Tibial nerve (tissue), 4 donors: ENCODE results near the gene TSHZ1. TPM values are rescaled to one million over a fixed set of nuclear protein-coding genes. Genes with fewer than 3 reads are reported as not detected.

ENCODE experiments used
- DNase-seq, 2 donors: peaks; one replicate each; pipeline ENCODE4 v3.0.0-alpha.2; 2019; ENCODE audit warnings: low spot score in 2 of 2
- H3K27ac ChIP-seq, 4 donors: fragments of 200-600 bp; sonication (generic) in 3 of 4; one replicate each; pipeline ENCODE4 v1.5.1; 2017 to 2019; ENCODE audit warnings: mild to moderate bottlenecking in 1 of 4
- H3K27me3 ChIP-seq, 2 donors: fragments of 200-600 bp; sonication (generic) in 1 of 2; one replicate each; pipeline versions ENCODE4 v1.5.1 to v1.6.0; 2017 to 2019
- H3K36me3 ChIP-seq, 3 donors: fragments of 200-600 bp; sonication (generic); one replicate each; pipeline ENCODE4 v1.5.1; 2018 to 2019
- H3K4me1 ChIP-seq, 4 donors: fragments of 200-600 bp; sonication (generic) in 3 of 4; one replicate each; pipeline ENCODE4 v1.5.1; 2017 to 2019
- H3K4me3 ChIP-seq, 4 donors: fragments of 200-600 bp; sonication (generic) in 3 of 4; one replicate each; pipeline ENCODE4 v1.5.1; 2017 to 2019; ENCODE audit warnings: mild to moderate bottlenecking in 1 of 4, moderate library complexity in 1 of 4
- H3K9me3 ChIP-seq, 4 donors: fragments of 200-600 bp; sonication (generic) in 3 of 4; one replicate each; pipeline ENCODE4 v1.5.1; 2017 to 2019
- EP300 ChIP-seq, 2 donors: sonication (generic); formaldehyde crosslinking; IDR thresholded peaks; one replicate each; pipeline ENCODE4 v1.6.1; 2017; ENCODE audit warnings: antibody characterized with exemption in 2 of 2, mild to moderate bottlenecking in 1 of 2
- POLR2A ChIP-seq, 2 donors: fragments of 450-650 bp; IDR thresholded peaks; one replicate each; pipeline ENCODE4 v1.6.1; 2017; ENCODE audit warnings: antibody characterized with exemption in 2 of 2, mild to moderate bottlenecking in 2 of 2, moderate library complexity in 2 of 2
- WGBS, 2 donors: methylation state at CpG; one replicate each; pipeline ENCODE4 v1.1.5; 2018; 5-methylcytosine and 5-hydroxymethylcytosine counted together
- total RNA-seq, 4 donors: library from RNA; depleted of rRNA; stranded (reverse); fragments of >200 nt; gene quantifications; one replicate each; pipeline ENCODE4 v1.1.0, GENCODE V29; 2016
- TF ChIP-seq, protein P1 (sequence below), 5 experiments: fragments of 200-600 bp in 3 of 5; fragments of 450-650 bp in 2 of 5; sonication (generic) in 3 of 5; IDR thresholded peaks; one replicate each; pipeline ENCODE4 v1.5.1; 2016 to 2019; ENCODE audit warnings: antibody characterized with exemption in 5 of 5, mild to moderate bottlenecking in 3 of 5, moderate library complexity in 2 of 5

The TSHZ1 gene
- total RNA-seq, 4 donors from 2014 or later, result 15.6 to 23.7 (median 18.3) TPM

DNA sequence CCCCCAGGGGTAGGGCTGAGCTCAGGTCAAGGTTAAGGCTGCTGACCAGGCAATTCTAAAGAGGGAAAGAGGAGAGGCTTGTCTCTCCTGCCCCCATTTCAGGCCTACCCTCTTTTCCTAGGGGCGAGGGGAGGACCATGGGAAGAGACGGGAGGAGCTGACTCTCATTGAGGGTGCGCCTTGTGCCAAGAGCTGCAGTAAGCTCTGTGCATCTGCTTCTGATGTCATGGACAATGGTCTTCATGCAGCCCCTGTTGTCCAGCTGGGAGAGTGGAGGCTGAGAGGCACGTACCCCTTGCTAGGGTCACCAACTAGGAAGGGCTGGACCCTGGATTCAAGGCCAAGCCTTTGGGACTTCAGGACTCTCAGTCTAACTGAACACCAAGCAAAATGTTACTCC lies 46.9 kb upstream of the TSHZ1 start:
- no peak for DNase-seq
- TF ChIP-seq POLR2A (IDR thresholded peaks at IDR 0.05) (no peak), EP300 (IDR thresholded peaks at IDR 0.05) (no peak)
- TF ChIP-seq, protein P1, sequence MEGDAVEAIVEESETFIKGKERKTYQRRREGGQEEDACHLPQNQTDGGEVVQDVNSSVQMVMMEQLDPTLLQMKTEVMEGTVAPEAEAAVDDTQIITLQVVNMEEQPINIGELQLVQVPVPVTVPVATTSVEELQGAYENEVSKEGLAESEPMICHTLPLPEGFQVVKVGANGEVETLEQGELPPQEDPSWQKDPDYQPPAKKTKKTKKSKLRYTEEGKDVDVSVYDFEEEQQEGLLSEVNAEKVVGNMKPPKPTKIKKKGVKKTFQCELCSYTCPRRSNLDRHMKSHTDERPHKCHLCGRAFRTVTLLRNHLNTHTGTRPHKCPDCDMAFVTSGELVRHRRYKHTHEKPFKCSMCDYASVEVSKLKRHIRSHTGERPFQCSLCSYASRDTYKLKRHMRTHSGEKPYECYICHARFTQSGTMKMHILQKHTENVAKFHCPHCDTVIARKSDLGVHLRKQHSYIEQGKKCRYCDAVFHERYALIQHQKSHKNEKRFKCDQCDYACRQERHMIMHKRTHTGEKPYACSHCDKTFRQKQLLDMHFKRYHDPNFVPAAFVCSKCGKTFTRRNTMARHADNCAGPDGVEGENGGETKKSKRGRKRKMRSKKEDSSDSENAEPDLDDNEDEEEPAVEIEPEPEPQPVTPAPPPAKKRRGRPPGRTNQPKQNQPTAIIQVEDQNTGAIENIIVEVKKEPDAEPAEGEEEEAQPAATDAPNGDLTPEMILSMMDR (IDR thresholded peaks at IDR 0.05), result no peak
- 88 to 90% methylated on average over 3 to 4 of the region's 4 CpGs for WGBS, 2 donors

DNA sequence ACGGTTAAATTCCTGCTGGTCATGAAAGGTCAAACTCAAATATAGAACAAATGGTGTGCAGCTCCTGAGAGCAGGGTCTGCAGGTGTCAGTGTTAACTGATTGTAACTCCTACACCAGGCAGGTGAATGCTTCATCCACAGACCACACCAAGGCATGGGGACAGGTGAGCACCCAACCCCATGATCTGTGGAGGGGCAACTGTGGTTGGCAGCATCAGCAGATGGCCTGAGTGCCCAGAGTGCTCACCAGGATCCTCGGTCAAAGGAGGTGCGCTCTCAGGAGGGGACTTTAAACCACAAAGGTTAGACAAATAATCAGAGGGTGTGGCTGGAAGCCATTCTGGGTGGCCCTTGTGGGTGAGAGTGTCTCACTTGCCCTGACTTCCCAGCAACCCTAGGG lies 46.1 kb upstream of the TSHZ1 start:
- Histone ChIP-seq H3K9me3 (peaks cover 0 to 27% (median 0%) of the 10 kb centered on the region in 4 donors), H3K36me3 (no peaks in the 10 kb centered on the region), H3K4me1 (peaks cover 0 to 14% (median 0%) of the 10 kb centered on the region in 4 donors), H3K27me3 (no peaks in the 10 kb centered on the region), H3K27ac (no peak overlapping the region), H3K4me3 (no peak overlapping the region)
- 82 to 85% methylated on average over 3 of the region's 3 CpGs for WGBS, 2 donors
- TF ChIP-seq EP300 (IDR thresholded peaks at IDR 0.05) (no peak), POLR2A (IDR thresholded peaks at IDR 0.05) (no peak)
- TF ChIP-seq, protein P1 (IDR thresholded peaks at IDR 0.05), result no peak
- DNase-seq, result no peak

More for the DNA sequence above, 46.9 kb upstream of the TSHZ1 start:
- Histone ChIP-seq H3K4me3 (no peak overlapping the region), H3K4me1 (peaks cover 0 to 14% (median 0%) of the 10 kb centered on the region in 4 donors), H3K27ac (no peak overlapping the region), H3K9me3 (peaks cover 0 to 27% (median 0%) of the 10 kb centered on the region in 4 donors), H3K36me3 (no peaks in the 10 kb centered on the region), H3K27me3 (no peaks in the 10 kb centered on the region)

DNA sequence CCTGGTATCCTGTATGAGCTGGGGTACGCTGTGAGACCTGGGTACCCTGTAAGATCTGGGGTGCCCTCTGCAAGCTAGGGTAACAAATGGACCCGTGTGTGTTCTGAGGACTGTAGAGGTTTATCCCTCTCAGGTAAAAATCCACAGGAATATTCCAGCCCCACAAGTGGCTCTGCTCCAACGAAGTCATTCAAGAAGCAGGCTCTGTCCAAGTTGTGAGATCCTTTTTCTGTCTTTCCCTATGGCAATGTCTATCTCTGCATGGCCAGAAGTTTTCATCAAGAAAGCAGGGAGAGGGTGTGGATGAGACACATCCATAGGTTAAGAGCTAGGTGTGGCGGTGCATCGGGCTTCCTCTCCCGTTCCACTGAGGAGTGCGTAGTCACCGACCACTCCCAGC lies 44.7 kb upstream of the TSHZ1 start:
- Histone ChIP-seq H3K4me3 (no peak overlapping the region), H3K4me1 (peaks cover 0 to 4% (median 0%) of the 10 kb centered on the region in 4 donors), H3K27ac (no peak overlapping the region), H3K27me3 (no peaks in the 10 kb centered on the region), H3K36me3 (no peaks in the 10 kb centered on the region), H3K9me3 (peaks cover 0 to 35% (median 0%) of the 10 kb centered on the region in 4 donors)
- 97 to 98% methylated on average over 8 of the region's 8 CpGs for WGBS, 2 donors
- TF ChIP-seq, protein P1 (IDR thresholded peaks at IDR 0.05), result no peak
- TF ChIP-seq POLR2A (IDR thresholded peaks at IDR 0.05), result no peak
- no peak for TF ChIP-seq EP300 (IDR thresholded peaks at IDR 0.05)
- DNase-seq, result no peak

DNA sequence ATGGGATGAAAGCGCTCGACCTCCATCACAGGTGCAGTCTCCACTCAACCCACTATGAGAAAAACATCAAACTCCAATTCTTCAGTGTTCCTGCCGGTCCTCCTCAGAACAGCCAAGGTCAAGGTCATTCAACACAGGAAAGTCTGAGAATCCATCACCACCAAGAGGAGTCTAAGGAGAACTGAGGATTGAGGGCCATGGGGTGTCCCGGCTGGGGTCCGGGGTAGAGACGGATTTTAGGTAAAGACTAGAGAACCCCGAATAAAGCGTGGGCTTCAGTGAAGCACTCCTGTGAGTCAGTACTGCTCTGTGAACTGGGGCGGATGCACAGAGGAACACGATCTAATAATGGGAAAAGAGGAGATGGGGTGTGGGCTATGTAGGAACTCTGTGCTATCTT lies 43.5 kb upstream of the TSHZ1 start:
- H3K27ac ChIP-seq, result no peak overlapping the region

More for the DNA sequence above, 43.5 kb upstream of the TSHZ1 start:
- Histone ChIP-seq H3K9me3 (peaks cover 0 to 35% (median 0%) of the 10 kb centered on the region in 4 donors), H3K4me3 (no peak overlapping the region), H3K27me3 (no peaks in the 10 kb centered on the region), H3K36me3 (no peaks in the 10 kb centered on the region), H3K4me1 (no peaks in the 10 kb centered on the region)
- TF ChIP-seq POLR2A (IDR thresholded peaks at IDR 0.05) (no peak), EP300 (IDR thresholded peaks at IDR 0.05) (no peak)
- TF ChIP-seq, protein P1 (IDR thresholded peaks at IDR 0.05), result no peak
- no peak for DNase-seq
- WGBS, 2 donors, result 93% methylated on average over 10 of the region's 10 CpGs
